ENCODE measurements around the gene DGLUCY. TPM values are rescaled to one million over a fixed set of nuclear protein-coding genes. Genes with fewer than 3 reads are reported as not detected.

DGLUCY gene
- total and polyA plus RNA-seq, 7 donors = 20.4 to 135 (median 77.5) TPM

- Histone ChIP-seq H3K27ac (peak overlapping the region; percentile 15), H3K4me1 (peaks cover 20% of the 10 kb centered on the region), H3K4me3 (no peak overlapping the region), H3K36me3 (ENCODE audit: insufficient read depth in 1 of 2, low read depth in 1 of 2) (peaks cover 0 to 34% of the 10 kb centered on the region in 2 donors), H3K9me3 (no peaks in the 10 kb centered on the region), H3K27me3 (ENCODE audit: insufficient read depth in 3 of 3, low read length in 2 of 3) (no peaks in the 10 kb centered on the region)
- TF ChIP-seq CTCF (IDR thresholded peaks at IDR 0.05) = peak; percentile 53
- intact Hi-C loops (cut with DNase I) = loop anchor here (5.0 kb wide), 2 partner anchors 34 to 76 kb away; partner anchors contain the start of gene RPS6KA5 (in 1 of the 2)
- DNase-seq = no peak
- ATAC-seq = peak; percentile 60 to 76 (median 68)
- WGBS, 3 donors = 79 to 83% (median 82%) methylated on average over 6 of the region's 6 CpGs
These were observed 24.9 kb downstream of the DGLUCY start for GRCh38 chr14:91138511-91139359.

GRCh38 chr14:91139776-91140175 lies 25.9 kb downstream of the DGLUCY start:
- no peaks in the 10 kb centered on the region for H3K27me3 ChIP-seq (ENCODE audit: insufficient read depth in 3 of 3, low read length in 2 of 3)
- no peak overlapping the region for H3K4me3 ChIP-seq
- no peak for DNase-seq
- peaks cover 30% of the 10 kb centered on the region for H3K4me1 ChIP-seq
- H3K36me3 ChIP-seq (ENCODE audit: insufficient read depth in 1 of 2, low read depth in 1 of 2) = peaks cover 0 to 27% of the 10 kb centered on the region in 2 donors
- TF ChIP-seq CTCF (IDR thresholded peaks at IDR 0.05) = no peak
- H3K27ac ChIP-seq = peak overlapping the region; percentile 15
- no peaks in the 10 kb centered on the region for H3K9me3 ChIP-seq
- intact Hi-C loops (cut with DNase I) = loop anchor here (5.0 kb wide), 2 partner anchors 33 to 77 kb away; partner anchors contain the start of gene RPS6KA5 (in 1 of the 2)
- no peak for ATAC-seq

GRCh38 chr14:91140672-91141071 lies 26.8 kb downstream of the DGLUCY start:
- peak; percentile 49 for TF ChIP-seq CTCF (IDR thresholded peaks at IDR 0.05)
- Histone ChIP-seq H3K36me3 (ENCODE audit: insufficient read depth in 1 of 2, low read depth in 1 of 2) (peaks cover 0 to 31% of the 10 kb centered on the region in 2 donors), H3K9me3 (no peaks in the 10 kb centered on the region), H3K27me3 (ENCODE audit: insufficient read depth in 3 of 3, low read length in 2 of 3) (no peaks in the 10 kb centered on the region), H3K4me3 (no peak overlapping the region), H3K4me1 (peaks cover 30% of the 10 kb centered on the region), H3K27ac (peak overlapping the region; percentile 9)
- DNase-seq (no peak), ATAC-seq (peak; percentile 57 to 73 (median 71))
- WGBS, 3 donors = 94 to 95% (median 94%) methylated on average over 3 of the region's 3 CpGs
- intact Hi-C loops (cut with DNase I) = no loop called here

- DNase-seq = no peak
- no peak for TF ChIP-seq CTCF (IDR thresholded peaks at IDR 0.05)
- intact Hi-C loops (cut with DNase I) = no loop called here
- no peak for ATAC-seq
- Histone ChIP-seq H3K36me3 (ENCODE audit: insufficient read depth in 1 of 2, low read depth in 1 of 2) (peaks cover 0 to 43% of the 10 kb centered on the region in 2 donors), H3K4me1 (peaks cover 30% of the 10 kb centered on the region), H3K4me3 (no peak overlapping the region), H3K9me3 (no peaks in the 10 kb centered on the region), H3K27me3 (ENCODE audit: insufficient read depth in 3 of 3, low read length in 2 of 3) (no peaks in the 10 kb centered on the region), H3K27ac (no peak overlapping the region)
- WGBS, 3 donors = 20 to 44% (median 41%) methylated on average over 1 of the region's 1 CpG
These were observed 28.4 kb downstream of the DGLUCY start for GRCh38 chr14:91142214-91142668.
